Measurements from ENCODE around the gene GCK.

DNA sequence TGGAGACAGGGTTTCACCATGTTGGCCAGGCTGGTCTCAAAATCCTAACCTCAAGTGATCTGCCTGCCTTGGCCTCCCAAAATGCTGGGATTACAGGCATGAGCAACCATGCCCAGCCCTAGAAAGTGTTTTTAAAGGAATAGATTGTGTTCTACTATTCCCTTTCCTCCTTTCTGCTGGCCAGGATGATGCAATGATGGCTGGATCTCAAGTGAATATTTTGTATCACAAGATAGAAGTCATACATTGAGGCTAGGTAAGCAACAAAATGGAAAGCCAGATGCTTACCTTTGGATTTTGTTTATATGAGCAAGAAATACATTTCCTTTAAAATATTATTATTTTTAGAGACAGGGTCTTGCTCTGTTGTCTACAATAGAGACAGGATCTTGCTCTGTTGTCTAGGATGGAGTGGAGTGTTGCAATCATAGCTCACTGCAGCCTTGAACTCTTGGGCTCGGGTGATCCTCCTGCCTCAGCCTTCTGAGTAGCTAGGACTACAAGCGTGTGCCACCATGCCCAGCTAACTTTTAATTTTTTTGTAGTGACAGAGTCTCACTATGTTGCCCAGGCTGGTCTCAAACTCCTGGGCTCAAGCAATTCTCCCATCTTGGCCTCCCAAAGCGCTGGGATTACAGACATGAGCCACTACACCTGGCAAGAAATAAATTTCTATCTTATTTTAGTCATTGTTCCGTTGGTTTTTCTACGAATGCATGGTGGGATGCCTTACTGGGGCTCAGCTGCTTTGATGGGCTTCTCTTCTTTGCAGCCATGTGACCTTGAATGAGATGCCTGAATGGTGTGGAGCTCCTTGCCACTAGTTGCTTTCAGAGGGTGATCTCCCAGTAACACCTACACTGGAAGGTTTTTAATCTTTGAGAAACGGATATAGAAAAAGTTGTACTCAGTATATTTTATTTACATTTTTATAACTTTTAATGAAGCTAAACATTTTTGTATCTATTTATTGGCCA, 90.9 kb downstream of the GCK start:
- no peak for TF ChIP-seq POLR2AphosphoS5 (IDR thresholded peaks at IDR 0.05)
- TF ChIP-seq, protein P1, sequence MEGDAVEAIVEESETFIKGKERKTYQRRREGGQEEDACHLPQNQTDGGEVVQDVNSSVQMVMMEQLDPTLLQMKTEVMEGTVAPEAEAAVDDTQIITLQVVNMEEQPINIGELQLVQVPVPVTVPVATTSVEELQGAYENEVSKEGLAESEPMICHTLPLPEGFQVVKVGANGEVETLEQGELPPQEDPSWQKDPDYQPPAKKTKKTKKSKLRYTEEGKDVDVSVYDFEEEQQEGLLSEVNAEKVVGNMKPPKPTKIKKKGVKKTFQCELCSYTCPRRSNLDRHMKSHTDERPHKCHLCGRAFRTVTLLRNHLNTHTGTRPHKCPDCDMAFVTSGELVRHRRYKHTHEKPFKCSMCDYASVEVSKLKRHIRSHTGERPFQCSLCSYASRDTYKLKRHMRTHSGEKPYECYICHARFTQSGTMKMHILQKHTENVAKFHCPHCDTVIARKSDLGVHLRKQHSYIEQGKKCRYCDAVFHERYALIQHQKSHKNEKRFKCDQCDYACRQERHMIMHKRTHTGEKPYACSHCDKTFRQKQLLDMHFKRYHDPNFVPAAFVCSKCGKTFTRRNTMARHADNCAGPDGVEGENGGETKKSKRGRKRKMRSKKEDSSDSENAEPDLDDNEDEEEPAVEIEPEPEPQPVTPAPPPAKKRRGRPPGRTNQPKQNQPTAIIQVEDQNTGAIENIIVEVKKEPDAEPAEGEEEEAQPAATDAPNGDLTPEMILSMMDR (IDR thresholded peaks at IDR 0.05): no peak
- no peak for TF ChIP-seq POLR2A (IDR thresholded peaks at IDR 0.05)
